HG03039 (cell line): ENCODE measurements around the gene CRYM.
"Not testable (repeated sequence)": the region's sequence is repeated elsewhere in the genome, so short reads cannot be mapped to it uniquely, and the experiment has no call there.

Experiments used
- ATAC-seq: cut with Tn5 transposase; IDR thresholded peaks from one replicate; pipeline ENCODE4 v1.9.1; 2021; ENCODE audit warnings: mild to moderate bottlenecking, moderate library complexity; ENCODE audit not compliant: unreplicated experiment

CRYM gene

DNA sequence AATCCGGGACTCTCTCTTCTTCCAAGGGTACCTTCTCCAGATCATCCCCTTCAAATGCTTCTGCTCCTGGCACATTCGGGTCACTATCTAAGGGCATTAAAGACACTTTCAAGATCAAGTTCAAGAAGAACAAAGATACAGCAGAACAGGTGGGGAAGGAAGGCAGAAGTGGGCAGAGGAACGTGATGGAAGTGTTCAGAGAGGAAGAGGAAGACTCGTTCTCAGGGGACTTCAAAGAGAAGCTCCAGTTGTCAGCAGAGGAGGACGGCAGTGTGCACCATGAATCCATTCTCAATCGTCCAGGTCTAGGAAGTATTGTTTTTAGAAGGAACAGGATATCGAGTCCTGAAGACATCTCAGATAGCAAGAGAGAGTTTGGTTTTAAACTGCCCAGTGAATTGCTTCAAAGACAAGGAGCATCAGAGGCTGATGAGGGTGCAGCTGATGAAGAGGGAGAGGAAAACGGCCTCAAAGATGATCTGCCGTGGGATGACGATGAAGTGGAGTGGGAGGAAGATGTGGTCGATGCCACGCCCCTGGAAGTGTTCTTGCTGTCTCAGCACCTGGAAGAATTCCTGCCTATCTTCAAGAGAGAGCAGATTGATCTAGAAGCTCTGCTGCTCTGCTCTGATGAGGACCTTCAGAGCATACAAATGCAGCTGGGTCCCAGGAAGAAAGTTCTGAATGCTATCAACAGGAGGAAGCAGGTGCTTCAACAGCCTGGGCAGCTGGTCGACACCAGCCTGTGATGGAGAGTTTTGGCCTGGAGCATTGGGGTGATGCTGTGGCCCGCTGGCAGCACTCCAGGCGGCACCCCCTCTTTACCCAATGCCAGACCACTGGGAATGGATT, 27.8 kb downstream of the CRYM start:
- ATAC-seq, result no peak

DNA sequence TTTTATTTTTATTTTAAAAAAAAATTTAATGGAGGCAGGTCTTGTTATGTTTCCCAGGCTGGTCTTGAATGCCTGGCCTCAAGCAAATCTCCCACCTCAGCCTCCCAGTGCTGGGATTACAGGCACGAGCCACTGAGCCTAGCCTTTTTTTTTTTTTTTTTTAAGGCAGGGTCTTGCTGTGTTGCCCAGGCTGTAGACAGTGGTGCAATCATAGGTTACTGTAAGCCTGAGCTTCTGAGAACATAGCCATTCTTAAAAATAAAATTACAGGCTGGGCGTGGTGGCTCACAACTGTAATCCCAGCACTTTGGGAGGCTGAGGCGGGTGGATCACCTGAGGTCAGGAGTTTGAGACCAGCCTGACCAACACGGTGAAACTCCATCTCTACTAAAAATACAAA, 29.9 kb downstream of the CRYM start:
- not testable (repeated sequence) for ATAC-seq

DNA sequence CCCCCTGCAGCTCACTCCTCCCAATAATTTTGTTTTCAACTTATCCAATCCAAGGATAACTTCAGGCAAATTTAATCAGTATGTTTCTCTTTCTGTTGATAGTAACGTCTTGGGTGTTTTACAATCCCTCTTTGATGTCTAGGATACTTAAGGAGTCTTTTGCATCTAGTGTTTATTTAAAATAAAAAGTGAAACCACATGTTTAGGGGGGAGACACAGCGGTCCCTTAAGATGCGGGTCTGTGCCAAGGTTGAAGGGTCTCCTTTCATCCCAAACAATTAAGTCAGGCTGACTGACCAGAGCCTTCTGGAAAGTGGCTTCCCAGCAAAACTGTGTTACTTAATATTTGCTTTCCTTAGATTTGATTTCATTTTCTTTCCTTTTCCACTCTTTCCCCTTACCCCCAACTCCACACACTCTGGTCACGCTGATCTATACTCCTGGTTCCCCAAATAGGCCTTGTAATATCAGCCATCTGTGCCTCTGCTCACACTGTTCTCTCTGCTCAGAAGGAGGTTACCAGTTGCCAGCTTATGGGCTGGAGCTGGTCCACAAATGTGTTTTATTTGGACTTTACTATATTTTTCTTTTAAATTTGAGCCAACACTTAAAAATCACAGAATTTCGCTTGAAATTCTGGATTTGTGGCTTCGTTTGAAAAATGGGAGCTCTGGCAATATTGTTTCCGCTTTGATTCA, 33.4 kb downstream of the CRYM start:
- ATAC-seq, result no peak

DNA sequence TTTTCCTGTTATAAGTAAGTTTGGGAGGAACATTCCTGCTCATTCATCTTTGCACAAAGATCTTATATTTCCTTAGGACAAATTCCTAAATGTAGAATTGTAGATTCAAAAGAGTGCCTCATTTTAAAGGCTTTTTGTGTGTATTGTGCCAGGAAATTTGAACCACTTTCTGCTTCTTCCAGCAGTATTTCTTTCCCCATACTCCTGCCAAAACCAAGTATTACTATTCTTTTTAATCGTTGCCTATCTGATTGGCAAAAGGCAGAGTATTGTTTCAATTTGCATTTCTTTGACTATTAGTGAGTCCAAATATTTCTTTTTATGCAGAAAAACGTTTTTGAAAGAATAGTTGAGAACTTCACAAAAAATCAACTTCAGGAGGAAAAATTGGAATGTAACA, 35.3 kb downstream of the CRYM start:
- ATAC-seq, result no peak

DNA sequence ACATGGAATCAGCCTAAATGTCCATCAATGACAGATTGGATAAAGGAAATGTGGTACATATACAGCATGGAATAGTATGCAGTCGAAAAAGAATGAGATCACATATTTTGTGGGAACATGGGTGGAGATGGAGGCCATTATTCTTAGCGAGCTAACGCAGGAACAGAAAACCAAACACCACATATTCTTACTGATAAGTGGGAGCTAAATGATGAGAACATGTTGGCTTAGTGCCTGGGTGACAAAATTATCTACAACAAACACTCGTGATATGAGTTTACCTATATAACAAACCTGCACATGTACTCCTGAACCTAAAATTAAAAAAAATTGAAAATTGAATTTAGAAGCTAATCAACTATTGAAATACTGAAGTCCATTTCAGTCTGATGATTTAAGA, 38.4 kb downstream of the CRYM start:
- no peak for ATAC-seq

DNA sequence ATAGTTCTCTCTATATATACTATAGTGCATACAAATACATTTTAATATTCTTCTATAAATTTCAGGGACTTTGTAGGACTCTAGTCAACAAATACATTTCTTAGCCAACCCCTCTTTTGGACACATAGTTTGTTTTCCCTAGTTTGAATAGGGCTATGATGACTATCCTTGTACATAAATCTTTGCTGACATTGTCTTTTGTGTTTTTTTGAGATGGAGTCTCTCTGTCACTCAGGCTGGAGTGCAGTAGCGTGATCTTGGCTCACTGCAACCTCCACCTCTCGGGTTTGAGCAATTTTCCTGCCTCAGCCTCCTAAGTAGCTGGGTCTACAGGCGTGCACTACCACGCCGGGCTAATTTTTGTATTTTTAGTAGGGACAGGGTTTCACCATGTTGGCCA, 41.3 kb downstream of the CRYM start:
- no peak for ATAC-seq

DNA sequence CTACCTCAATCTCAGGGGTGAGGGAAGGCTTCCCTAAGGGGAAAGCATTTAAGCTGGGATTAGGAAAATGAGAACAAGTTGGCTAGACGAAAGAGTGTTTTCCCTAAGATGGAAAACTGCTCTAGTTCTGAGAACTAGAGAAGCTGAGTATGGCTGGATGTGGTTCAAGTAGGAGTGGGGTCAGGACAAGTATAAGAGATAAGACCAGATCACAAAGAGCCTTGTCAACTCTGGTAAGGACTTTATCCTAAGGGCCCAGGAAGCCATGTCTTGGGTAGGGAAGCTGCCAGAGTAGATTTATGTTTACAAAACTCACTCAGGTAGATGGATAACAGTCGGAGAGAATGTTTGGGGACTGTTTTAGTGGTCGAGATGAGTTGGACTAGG, 42.9 kb downstream of the CRYM start:
- ATAC-seq, result no peak

DNA sequence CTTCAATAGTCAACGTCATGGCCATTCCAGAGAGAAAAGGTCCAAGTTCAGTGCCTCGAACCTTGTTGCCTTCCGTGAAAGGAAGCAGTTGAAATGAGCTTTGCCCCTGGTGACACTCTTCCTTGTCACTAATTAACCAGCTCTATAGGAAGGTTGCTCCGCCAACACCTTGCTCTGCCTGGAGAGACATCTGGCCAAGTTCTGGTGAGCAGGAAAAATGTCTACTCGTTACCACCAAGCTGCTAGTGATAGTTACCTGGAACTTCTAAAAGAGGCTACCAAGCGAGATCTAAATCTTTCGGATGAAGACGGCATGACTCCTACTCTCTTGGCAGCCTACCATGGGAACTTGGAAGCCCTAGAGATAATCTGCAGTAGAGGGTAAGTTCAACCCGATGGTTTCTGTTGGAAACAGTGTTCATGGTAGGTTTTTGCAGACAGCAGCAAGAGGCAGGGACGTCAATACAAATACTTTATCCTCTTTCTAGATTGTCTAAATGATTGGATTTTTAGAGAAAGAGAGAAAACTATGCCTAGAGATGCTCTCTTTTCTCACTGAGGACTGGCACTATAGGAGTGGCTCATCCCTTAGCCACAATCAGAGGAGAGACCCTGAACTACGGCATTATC, 44.5 kb downstream of the CRYM start, which contains the start of gene ANKS4B:
TSS of gene ANKS4B (plus strand) at position 179 of the 630 bp plus-strand sequence. CDS start at position 218, 39 bp downstream.
- ATAC-seq, result no peak

DNA sequence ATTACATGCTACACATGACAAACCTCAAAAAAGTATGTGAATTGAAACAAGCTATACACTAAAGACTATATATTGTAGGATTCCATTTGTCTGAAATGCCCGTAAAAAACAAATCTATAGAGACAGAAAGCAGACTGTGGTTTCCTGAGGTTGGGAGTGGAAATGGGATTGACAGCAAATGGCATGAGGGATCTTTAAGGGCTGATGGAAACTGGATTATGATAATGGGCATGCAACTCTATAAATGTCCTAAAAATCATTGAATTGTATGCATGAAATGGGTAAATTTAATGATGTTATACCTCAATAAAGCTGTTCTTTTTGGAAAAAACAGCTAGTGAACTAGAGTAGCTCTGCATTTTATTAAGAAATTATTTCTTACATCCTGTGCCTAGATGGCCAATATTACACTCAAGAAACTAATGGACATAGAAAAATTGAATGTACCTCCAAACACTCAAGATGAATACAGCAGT, 45.0 kb downstream of the CRYM start:
- ATAC-seq, result no peak

DNA sequence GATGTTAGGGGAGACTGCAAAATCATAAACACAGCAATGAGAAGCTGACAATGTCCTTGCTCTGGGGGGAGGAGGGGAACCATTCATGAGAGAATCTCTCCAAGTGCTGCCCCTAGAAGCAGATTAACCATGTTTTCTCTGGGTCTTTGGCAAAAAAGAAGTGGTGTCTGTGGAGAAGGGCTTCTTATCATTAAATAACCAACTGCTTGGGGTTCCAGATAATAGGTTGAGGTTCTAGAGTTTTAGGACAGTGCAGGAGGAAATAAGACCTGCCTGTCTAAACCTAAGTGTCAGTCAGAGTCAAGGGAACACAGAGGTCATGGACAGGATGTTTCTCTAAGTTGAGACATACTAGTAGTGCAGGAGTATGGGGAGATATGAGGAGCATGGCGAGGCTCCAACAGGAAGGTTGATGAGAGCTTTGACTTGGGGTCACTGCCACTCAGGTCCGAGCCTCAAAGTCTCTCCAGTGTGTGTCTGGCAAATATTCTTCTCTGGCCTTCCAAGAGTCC, 49.7 kb downstream of the CRYM start:
- no peak for ATAC-seq

DNA sequence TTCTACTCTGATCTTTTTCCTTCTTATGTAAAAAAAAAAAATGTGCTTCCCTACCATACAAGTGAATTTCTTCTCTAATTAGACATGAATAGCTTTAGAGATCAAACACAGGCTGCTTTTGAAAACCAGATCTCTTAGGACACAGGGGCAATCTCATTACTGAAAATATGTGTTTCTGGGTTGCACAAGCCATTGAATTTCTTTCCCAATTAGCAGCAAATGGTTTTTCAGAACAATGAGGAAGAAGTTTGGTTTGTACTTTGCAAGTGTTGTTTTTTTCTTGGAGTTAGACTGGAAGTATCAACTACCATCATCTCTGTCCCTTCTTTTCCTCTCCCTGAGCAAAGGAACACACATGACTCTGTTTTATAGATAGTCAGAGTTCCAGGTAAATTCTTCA, 50.2 kb downstream of the CRYM start:
- no peak for ATAC-seq

DNA sequence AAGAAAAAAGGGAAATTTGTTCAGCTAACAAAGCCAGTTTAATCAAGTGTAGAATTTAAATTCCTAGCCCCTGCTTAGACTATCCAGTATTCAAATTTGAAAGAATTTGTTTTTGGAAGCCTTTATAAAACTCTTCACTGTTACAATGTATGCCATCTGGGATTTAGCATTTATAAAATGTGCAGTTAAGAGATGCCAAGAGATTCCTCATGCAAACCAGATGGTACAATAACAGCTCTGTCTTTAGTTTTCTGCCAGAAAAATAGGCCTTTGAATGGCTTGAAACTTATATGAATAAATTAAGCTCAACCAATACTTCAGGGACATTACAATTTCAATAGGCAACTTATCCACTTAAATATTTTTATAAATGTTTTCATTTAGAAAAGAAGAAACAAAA, 51.3 kb downstream of the CRYM start:
- no peak for ATAC-seq

DNA sequence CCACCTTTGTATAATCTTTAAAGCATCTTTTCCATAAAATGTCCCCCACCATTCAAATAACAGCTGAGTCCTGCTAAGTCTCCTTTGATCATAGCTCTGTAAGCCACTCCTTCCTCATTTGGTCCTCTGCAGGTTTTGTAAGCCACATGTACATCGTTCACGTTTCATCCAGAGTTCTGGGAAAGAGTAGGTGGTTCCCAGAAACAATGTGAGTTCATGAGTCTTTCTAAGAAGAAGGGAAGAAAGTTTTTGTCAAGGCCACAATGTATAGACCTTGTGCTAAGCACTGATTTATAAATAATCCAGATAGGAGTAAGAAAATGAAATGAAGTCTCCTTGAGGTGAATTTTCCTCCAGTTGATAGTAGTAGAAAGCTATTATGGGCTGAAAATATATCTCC, 53.3 kb downstream of the CRYM start:
- ATAC-seq, result no peak

DNA sequence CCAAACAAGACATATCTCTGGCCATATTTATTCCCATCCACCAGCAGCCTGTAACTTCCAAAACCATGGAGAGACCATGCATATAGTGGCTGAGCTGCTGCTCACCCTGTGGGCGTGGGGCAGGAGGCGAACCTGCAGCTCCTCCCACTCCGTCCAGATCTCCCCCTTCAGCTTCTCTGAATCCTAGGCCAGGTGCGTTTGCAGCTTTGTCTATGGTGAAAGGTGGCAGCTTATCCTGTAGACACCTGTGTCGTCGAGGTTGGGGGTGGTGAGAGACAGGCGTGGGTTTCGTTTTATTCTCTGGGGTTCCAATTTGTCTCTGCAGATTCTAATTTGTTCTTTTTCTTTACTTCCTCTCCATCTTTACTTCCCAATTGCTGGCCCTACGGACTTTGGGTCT, 54.3 kb downstream of the CRYM start:
- ATAC-seq, result no peak

DNA sequence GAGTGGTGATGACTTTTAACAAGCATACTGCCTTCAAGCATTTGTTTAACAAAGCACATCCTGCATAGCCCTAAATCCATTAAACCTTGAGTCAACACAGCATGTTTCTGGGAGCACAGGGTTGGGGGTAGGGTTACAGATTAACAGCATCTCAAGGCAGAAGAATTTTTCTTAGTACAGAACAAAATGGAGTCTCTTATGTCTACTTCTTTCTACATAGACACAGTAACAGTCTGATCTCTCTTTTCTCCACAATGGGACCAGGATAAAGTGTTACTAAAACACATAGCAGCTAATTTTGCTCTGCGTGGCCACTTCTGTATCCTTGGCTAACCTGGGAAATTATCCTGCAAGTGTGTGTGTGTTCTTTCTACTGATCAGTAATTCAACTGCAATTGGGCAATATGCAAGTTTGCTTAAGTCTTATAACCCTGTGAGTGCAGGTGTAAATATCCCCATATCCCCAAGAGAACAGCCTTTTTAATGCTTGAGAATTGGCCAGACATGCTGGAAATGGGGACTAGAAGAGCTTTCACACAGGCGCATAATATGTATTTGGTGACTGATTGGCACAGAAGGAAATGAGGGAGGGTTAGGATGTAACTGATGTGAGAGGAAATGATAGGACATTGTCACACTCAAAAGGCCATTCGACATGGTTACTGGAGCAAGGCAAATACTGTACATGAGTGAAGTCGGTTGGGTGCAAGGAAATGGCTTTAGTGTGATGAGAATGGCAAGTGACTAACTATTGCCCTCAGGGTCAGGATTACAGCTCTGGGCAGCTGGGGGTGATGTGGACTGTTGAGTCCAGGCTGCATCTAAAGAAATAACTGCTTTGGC, 55.4 kb downstream of the CRYM start:
- ATAC-seq, result no peak

DNA sequence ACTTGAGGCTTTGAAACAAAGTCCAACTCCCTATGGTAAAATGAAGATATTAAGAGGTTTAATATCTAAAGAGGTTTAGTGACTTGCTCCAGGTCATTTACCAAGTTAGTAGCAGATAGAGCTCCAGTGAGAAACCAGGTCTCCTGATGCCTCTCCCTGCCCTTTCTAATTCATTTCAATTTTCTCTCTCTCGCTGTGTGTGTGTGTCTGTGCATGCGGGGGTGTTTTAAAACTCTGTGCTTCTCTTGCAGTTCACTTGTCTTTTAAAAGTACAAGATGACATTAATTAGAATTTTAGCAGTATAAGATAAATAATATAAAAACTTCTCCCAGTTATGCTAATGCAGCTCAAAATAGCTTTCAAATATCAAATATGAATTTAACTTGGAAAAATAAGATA, 58.5 kb downstream of the CRYM start:
- no peak for ATAC-seq

DNA sequence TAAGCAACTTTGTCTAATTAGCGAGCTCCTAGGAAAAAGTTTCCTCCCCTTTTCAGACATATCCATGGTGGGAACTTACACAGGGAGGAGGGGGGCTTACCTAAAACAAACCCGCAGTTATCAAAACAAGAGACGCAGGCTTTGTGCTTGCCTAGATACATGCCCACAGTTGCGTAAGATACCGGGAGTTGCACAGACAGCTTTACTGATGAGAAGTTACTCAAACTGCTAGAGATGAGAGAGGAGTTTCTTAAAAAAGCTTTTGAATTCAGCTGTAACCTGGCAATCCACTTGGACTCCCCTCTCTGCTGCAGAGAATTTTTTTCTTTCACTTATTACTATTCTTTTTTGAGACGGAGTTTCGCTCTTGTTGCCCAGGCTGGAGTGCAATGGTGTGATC, 59.9 kb downstream of the CRYM start:
- no peak for ATAC-seq

DNA sequence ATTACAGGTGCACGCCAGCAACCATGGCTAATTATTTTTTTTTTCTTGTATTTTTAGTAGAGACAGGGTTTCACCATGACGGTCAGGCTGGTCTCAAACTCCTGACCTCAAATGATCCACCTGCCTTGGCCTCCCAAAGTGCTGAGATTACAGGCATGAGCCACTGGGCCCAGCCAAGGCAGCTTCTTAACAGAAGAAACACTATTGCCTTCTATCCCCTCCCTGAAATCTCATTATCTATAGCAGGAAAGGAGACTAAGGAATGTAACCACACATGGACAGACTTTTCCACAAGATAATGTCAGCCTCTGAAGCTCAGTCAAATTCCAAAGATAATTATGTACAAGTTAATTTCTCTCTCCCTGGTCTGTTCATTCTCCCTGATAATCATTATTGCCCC, 61.0 kb downstream of the CRYM start:
- ATAC-seq, result no peak

DNA sequence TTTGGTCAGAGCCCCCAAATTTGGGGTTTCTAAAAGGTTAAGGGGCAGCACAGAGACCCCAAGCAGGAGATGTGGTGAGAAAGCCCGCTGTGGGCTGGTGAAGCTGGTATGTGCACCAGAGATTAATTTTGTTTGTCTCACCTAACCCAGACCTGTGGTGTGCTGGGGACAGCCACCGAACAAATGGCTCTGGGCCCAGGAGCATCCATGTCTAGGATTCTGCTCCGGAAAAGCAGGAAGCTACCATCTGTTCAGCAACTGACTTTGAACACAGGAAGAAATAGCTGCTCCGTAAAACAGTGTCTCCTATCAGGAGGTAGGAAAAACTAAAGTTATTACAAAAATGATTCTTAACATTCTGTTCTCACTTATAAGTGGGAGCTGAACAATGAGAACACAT, 64.0 kb downstream of the CRYM start:
- ATAC-seq, result no peak

DNA sequence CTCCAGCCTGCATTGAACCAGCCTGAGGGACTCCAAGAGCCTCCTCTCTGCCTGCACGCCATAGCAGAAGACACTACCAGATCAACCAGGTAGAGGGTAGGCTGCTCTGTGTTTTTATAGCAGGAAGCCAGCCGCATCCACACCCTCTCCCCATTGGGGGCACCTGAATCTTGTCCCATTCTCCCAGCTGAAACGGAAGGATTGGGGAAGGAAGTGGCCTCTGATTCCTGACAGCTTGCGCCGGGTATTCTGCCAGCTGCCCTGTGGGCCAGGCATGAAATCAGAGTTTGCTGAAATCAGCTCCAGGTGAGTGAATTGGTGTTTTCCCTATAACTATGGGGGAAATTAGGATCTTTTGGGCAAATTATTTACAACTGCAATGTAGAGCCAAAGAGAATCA, 66.6 kb downstream of the CRYM start, which contains the start of gene ZP2:
TSS of gene ZP2 (minus strand) at position 89 of the 400 bp plus-strand sequence. CDS start at position 62, 27 bp downstream.
- no peak for ATAC-seq
